Right renal cortex interstitium (tissue), 3 donors: ENCODE results near the gene FURIN. TPM values are rescaled to one million over a fixed set of nuclear protein-coding genes. Genes with fewer than 3 reads are reported as not detected.
"Not testable (repeated sequence)": the region's sequence is repeated elsewhere in the genome, so short reads cannot be mapped to it uniquely, and the experiment has no call there.

Experiments used
- DNase-seq, 3 donors: peaks; one replicate each; pipeline ENCODE4 v3.0.0-alpha.2; 2013; ENCODE audit warnings: low read depth in 3 of 3, low spot score in 2 of 3
- polyA plus RNA-seq, 3 donors: library from polyadenylated mRNA; unstranded; fragments of 120-200 nt; gene quantifications; one replicate each; pipeline ENCODE4 v1.2.1, GENCODE V29; 2013; ENCODE audit not compliant: insufficient read length in 3 of 3

Gene FURIN
- polyA plus RNA-seq, 3 donors: 41.1 to 46.6 (median 42.1) TPM

DNA sequence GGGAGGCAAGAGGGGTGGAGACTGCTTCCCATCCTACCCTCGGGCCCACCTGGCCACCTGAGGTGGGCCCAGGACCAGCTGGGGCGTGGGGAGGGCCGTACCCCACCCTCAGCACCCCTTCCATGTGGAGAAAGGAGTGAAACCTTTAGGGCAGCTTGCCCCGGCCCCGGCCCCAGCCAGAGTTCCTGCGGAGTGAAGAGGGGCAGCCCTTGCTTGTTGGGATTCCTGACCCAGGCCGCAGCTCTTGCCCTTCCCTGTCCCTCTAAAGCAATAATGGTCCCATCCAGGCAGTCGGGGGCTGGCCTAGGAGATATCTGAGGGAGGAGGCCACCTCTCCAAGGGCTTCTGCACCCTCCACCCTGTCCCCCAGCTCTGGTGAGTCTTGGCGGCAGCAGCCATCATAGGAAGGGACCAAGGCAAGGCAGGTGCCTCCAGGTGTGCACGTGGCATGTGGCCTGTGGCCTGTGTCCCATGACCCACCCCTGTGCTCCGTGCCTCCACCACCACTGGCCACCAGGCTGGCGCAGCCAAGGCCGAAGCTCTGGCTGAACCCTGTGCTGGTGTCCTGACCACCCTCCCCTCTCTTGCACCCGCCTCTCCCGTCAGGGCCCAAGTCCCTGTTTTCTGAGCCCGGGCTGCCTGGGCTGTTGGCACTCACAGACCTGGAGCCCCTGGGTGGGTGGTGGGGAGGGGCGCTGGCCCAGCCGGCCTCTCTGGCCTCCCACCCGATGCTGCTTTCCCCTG, 13.8 kb downstream of the FURIN start:
- DNase-seq: no peak

DNA sequence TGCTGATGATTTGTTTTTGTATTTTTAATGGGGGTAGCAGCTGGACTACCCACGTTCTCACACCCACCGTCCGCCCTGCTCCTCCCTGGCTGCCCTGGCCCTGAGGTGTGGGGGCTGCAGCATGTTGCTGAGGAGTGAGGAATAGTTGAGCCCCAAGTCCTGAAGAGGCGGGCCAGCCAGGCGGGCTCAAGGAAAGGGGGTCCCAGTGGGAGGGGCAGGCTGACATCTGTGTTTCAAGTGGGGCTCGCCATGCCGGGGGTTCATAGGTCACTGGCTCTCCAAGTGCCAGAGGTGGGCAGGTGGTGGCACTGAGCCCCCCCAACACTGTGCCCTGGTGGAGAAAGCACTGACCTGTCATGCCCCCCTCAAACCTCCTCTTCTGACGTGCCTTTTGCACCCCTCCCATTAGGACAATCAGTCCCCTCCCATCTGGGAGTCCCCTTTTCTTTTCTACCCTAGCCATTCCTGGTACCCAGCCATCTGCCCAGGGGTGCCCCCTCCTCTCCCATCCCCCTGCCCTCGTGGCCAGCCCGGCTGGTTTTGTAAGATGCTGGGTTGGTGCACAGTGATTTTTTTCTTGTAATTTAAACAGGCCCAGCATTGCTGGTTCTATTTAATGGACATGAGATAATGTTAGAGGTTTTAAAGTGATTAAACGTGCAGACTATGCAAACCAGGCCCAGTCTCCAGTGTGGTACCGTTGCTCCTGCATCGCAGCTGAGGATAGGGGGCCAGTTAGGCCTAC, 14.6 kb downstream of the FURIN start:
- DNase-seq: no peak

DNA sequence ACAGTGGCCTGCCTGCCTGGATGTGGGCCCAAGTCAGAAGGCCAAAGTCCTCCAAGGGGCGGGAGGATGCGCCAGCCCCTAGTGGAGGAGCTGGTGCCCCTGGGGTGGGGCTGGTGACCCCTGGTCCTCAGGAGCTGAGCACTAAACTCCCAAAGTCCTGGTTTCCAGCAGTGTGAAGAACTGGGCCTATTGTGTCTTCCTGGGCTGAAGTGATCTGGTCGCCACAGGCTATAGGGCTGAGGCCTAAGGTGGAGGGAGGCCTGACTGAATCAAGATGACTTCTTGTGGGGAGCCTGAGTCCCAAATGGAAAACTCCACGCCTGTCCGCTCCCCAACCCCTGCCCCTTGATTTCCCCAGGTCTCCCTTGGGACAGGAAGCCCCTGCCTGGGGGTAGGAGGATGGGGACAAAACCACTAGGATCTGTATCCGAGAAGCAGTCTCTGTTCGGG, 15.2 kb downstream of the FURIN start:
- no peak for DNase-seq

DNA sequence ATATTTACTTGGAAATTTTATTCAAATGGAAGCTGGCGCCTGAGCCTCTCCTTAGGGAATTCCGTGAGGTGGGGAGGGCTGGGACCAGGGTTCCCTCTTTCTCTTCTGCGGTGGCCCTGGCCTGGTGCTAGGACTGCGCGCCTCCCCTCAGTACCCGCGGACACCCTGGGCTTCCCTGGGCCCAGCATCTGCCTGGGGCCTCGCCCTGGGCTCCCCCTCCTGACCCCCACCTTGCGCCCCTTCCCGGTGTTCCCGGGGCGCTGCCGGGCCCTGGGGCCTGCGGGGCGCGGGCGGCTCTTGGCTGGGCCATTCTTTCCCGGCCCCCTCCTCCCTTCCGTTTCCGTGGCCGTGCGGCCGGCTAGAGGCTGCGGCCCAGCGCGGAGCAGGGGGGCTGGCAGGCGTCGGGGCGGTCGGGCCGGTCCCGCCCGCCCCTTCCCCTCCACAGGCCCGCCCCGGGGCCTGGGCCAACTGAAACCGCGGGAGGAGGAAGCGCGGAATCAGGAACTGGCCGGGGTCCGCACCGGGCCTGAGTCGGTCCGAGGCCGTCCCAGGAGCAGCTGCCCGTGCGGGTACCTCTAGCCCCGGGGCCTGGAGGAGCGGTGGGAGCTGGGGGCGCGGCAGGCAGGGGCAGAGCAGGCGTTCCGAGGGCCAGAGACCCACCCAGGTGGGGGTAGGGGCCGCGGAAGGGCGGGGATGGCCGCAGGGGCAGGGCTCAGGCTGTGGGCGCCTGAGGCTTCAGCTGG, 15.8 kb downstream of the FURIN start, which contains the start of gene FES:
Gene FES, plus strand, starts transcription at position 529 of the 743 bp plus-strand sequence. CDS start 542 bp downstream, outside the sequence.
- DNase-seq: no peak

DNA sequence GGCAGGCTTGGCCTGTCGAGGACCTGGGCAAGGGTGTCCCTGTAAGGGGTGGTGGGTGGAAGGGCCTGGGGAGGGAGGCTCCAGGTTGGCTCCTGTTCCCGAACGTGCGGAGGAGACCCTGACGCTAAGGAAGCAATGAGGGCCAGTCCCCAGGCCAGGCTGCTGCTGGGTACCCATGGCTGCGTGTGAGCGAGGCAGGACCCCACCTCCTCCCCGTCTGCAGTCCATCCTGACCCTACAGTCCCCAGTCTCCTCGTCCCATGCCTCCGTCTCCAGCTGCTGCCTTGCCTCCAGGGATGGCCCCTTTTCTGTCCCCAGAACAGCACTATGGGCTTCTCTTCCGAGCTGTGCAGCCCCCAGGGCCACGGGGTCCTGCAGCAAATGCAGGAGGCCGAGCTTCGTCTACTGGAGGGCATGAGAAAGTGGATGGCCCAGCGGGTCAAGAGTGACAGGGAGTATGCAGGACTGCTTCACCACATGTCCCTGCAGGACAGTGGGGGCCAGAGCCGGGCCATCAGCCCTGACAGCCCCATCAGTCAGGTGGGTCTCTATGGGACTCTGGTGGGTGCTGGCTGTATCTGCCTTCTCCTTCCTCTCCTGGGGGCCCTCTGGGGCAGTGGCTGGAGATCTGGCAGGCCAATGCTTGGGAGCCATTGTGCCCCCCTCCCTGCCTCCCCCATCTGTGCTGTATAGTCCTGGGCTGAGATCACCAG, 16.5 kb downstream of the FURIN start:
- DNase-seq: no peak

DNA sequence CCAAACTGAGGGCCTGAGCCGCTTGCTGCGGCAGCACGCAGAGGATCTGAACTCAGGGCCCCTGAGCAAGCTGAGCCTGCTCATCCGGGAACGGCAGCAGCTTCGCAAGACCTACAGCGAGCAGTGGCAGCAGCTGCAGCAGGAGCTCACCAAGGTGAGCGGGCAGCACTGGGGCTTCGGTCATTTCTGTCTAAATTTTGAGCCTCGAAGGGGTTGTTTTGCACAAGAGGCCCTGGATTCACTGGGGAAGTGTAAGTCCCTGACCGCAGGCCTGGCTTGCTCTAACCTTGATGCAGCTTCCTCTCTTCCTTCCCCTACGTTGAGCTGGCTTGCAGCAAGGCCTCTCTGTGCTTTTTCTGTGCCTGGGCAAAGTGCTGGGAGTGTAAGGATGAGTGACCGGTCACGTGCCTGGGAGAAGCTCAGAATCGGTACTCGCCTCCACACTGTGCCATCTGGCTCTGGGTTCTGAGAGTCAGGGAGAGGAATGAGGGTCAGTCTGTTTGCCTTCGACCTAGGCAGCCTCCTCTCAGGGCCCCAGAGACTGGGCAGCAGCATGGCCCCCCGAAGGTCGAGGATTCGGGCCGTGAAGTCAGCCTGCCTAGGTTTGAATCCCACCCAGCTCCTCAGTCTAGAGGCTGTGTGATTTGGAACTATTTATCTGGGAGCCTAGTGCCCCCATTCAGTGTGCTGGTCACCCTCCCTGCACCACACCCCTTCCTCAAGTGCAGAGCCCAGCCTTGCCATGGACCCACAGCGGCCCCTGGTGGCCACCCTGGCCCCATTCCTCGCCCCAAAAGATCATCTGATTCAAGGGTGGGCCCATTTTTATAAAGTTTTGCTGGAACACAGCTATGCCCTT, 17.3 kb downstream of the FURIN start:
- DNase-seq: no peak

DNA sequence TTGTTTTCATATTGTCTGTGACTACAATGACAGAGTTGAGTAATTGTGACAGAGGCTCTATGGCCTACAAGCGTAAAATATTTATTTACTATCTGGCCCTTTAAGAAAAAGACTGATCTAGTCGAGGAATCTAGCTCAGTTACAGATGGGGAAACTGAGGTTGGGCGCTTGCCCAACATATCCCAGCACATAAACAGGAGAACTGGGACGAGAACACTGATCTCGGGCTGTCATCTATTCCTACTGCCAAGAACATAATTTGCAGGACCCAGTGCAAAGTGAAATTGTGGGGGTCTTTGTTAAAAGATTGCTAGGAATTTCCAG, 17.9 kb downstream of the FURIN start:
- DNase-seq: no peak

DNA sequence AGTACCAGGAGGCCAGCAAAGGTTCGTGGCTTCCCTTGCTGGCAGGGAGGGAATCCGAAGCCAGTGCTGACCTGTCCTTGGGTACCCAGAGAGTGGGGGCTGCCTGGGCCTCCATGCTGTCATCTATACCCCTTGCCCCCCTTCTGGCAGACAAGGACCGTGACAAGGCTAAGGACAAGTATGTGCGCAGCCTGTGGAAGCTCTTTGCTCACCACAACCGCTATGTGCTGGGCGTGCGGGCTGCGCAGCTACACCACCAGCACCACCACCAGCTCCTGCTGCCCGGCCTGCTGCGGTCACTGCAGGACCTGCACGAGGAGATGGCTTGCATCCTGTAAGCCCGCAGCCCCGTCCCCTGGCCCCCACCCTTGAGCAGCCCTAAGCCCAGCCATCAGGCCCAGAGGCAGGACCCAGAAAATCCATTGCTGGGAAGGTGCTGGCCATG, 18.7 kb downstream of the FURIN start:
- DNase-seq: no peak

DNA sequence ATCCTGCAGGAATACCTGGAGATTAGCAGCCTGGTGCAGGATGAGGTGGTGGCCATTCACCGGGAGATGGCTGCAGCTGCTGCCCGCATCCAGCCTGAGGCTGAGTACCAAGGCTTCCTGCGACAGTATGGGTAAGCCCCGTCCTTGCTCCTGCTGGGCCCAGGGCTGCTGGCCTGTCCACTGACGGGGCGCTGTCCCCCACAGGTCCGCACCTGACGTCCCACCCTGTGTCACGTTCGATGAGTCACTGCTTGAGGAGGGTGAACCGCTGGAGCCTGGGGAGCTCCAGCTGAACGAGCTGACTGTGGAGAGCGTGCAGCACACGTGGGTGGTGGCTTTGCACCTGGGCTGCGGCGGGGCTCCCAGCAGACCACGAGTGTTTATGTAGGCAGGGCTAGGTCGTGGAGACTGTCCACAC, 20.9 kb downstream of the FURIN start:
- DNase-seq: no peak

DNA sequence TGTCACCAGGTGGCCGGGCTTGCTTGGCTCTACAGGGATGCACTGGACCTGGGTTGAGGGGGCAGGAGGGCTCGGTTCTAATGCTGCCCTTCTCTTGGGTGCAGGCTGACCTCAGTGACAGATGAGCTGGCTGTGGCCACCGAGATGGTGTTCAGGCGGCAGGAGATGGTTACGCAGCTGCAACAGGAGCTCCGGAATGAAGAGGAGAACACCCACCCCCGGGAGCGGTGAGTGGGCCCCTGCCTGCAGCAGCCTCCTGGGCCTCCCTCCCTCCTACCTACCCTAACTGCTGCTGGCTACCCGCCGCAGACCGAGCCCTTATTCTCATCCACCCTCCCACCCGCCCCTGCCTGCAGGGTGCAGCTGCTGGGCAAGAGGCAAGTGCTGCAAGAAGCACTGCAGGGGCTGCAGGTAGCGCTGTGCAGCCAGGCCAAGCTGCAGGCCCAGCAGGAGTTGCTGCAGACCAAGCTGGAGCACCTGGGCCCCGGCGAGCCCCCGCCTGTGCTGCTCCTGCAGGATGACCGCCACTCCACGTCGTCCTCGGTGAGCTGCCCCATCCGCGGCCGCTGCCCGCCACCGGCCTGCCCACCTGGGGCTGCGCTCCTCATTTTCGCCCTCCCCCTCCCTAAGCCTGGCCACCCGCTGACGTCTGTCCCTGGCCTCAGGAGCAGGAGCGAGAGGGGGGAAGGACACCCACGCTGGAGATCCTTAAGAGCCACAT, 21.5 kb downstream of the FURIN start:
- DNase-seq: no peak

DNA sequence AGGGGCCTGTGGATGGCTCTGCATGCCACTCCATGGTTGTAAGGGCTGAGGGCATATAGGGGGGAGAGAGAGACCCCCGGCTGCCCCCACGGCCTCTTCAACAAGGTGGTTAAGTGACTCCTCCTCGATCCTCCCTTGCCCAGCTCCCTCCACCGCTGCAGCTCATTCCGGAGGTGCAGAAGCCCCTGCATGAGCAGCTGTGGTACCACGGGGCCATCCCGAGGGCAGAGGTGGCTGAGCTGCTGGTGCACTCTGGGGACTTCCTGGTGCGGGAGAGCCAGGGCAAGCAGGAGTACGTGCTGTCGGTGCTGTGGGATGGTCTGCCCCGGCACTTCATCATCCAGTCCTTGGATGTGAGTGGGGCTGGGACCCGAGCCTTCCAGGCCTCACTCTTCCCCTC, 22.5 kb downstream of the FURIN start:
- DNase-seq: no peak

DNA sequence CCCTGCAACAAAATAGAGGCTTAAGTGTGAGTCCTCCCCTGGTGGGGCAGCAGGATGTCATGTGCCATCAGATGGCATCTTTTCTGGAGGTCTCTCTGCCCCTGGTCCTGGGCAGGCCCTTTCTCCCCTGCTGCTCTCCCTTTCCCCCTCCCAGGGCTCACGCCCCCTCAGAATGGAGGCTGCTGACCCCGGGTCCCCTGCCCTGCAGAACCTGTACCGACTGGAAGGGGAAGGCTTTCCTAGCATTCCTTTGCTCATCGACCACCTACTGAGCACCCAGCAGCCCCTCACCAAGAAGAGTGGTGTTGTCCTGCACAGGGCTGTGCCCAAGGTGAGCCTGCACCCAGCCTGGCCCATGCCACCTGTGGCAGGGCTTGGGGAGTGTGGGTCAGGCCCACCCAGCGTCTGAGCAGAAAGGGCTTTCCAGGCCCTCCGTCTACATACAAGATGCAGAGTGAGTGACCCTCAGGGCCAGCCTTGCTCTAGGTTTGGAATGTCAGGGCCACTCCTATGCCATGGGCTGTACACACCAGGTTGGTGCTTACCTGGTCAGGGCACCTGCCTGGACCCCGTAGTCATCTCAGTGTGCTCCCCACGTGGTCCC, 23.1 kb downstream of the FURIN start:
- no peak for DNase-seq

DNA sequence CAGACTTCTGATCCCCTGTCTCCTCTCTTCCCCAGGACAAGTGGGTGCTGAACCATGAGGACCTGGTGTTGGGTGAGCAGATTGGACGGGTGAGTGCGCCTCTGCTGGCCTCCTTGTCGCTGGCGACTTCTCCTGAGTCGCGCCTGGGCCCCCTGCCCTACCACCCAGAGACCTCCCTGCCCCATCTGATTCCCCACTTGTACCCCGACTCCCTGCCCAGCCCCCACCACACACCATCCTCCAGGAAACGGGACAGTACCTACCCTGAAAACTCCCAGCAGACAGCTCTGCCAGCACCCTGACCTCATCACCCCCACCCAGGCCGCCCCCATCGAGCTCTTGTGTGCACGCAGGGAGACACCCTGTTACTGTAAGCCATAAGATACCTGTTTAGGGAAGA, 23.6 kb downstream of the FURIN start:
- no peak for DNase-seq

DNA sequence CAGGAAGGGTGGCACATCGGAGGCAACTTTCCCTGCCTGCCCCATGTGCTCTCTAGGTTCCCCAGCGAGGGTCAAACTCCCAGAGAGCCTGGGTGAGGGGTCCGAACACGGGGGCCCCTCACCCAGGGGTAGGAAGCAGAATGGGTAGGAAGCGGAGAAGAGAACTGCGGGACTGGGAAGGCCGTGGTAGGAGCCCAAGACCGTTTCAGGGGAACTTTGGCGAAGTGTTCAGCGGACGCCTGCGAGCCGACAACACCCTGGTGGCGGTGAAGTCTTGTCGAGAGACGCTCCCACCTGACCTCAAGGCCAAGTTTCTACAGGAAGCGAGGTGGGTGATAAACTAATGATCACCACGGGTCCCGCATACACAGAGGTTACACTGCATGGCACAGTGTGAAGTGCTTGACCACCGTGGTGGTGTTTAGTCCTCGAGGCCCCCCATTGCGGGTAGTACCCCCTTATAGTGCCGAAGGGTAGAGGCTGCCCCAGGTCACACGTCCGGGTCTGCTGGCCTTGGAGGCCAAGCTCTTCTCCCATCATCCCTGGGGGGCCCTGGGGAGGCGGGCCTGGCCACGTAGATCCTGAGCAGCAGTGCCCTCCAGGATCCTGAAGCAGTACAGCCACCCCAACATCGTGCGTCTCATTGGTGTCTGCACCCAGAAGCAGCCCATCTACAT, 24.2 kb downstream of the FURIN start:
- no peak for DNase-seq

DNA sequence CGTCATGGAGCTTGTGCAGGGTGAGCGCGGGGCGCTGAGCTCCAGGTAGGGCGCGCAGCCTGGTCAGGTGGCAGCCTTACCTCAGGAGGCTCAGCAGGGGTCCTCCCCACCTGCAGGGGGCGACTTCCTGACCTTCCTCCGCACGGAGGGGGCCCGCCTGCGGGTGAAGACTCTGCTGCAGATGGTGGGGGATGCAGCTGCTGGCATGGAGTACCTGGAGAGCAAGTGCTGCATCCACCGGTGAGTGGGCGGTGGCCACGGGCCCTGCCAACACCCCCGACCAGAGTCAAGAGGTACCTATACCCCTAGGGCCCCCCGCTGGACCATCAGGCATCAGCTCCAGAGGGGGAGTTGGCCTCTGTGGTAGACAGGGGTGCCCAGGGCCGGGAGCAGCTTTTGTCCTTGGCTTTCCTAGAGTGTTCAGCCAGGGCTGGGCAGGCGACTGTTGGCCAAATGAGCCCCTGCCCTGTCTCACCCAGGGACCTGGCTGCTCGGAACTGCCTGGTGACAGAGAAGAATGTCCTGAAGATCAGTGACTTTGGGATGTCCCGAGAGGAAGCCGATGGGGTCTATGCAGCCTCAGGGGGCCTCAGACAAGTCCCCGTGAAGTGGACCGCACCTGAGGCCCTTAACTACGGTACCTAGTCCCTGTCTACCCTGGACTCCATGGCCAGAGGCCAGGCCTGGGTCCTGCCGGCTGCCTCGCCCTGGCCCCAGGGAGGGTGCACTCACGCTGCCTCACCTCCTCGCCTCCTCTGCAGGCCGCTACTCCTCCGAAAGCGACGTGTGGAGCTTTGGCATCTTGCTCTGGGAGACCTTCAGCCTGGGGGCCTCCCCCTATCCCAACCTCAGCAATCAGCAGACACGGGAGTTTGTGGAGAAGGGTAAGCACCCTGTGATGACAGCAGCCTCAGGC, 25.0 kb downstream of the FURIN start:
- no peak for DNase-seq

DNA sequence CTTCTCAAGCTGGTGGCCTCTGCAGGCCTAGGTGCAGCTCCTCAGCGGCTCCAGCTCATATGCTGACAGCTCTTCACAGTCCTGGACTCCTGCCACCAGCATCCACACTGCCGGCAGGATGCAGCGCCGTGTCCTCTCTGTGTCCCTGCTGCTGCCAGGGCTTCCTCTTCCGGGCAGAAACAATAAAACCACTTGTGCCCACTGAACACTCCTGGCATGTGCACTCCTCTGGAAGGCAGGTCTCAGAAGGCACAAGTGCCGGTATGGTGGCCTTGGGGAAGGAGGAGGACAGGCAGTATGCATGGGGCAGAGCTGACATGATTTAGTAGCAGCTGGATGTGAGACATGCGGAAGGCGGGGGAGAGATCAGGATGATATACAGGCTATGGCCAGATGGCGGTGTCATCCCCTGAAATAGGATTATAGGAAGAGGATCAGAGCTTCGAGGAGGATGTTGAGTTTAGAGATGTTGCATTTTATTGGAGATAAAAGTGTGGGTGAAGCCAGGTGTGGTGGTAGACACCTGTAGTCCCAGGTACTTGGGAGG, 27.3 kb downstream of the FURIN start:
- no peak for DNase-seq

DNA sequence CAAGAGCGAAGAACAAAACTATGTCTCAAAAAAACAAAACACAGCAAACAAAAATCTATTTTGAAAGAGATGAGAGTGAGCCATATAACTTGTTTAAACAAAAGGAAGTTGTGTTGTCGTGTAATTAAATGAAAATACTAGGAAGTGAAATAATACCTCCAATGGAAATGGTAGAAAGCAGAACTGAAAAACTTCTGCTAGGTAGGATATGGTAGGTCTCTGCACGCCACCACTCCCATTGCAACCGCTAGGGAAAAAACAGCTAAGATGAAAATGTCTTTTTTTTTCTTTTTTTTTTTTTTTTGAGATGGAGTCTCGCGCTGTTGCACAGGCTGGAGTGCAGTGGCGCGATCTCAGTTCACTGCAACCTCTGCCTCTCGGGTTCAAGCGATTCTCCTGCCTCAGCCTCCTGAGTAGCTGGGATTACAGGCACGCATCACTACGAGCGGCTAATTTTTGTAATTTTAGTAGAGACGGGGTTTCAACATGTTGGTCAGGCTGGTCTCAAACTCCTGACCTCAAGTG, 28.8 kb downstream of the FURIN start:
- DNase-seq: not testable (repeated sequence)
